OCI-LY1 (cell line): ENCODE data around the gene SLC35B2.

Experiments
- CTCF ChIP-seq: fragments of 200-600 bp; sonication (generic), shearing (Covaris generic); IDR thresholded peaks from 2 replicates; pipeline ENCODE4 v1.5.1; 2017; ENCODE audit warnings: mild to moderate bottlenecking, antibody characterized with exemption, low read length, moderate library complexity, mixed read lengths
- EZH2 ChIP-seq: fragments of 200-600 bp; sonication (generic), shearing (Covaris generic); IDR thresholded peaks from 2 replicates; pipeline ENCODE4 v1.8.0; 2017; ENCODE audit warnings: borderline replicate concordance, mixed run types, mild to moderate bottlenecking, antibody characterized with exemption, low read length, moderate library complexity, mixed read lengths

GRCh38 chr6:44286747-44287146, 29.4 kb upstream of the SLC35B2 start:
- TF ChIP-seq CTCF (no peak; the same call in 1 of the 2 replicates), EZH2 (no peak)
